Trophoblast cell (in vitro differentiated cells and primary cell): ENCODE measurements around the gene ZFHX3.

Experiments used
- DNase-seq, 2 donors: peaks; one replicate each; pipeline ENCODE4 v3.0.0-alpha.2; 2016
- H2AFZ ChIP-seq: 2 replicates; pipeline ENCODE4 v1.6.1; 2013; ENCODE audit warnings: low read length, moderate library complexity, mild to moderate bottlenecking; ENCODE audit not compliant: insufficient read depth, poor library complexity
- H2AK5ac ChIP-seq: 2 replicates; pipeline ENCODE4 v1.6.1; 2013; ENCODE audit warnings: mild to moderate bottlenecking, low read length
- H2BK120ac ChIP-seq: 2 replicates; pipeline ENCODE4 v1.6.1; 2013; ENCODE audit warnings: low read length, mild to moderate bottlenecking, moderate library complexity; ENCODE audit not compliant: insufficient read depth, poor library complexity
- H2BK12ac ChIP-seq: 2 replicates; pipeline ENCODE4 v1.6.1; 2013; ENCODE audit warnings: mild to moderate bottlenecking, low read length, moderate library complexity
- H2BK5ac ChIP-seq: 2 replicates; pipeline ENCODE4 v1.6.1; 2013; ENCODE audit warnings: low read length, low read depth, moderate library complexity, mild to moderate bottlenecking; ENCODE audit not compliant: poor library complexity
- H3K14ac ChIP-seq: 2 replicates; pipeline ENCODE4 v1.6.1; 2013; ENCODE audit warnings: mild to moderate bottlenecking, low read length
- H3K18ac ChIP-seq: 2 replicates; pipeline ENCODE4 v1.6.1; 2013; ENCODE audit warnings: mild to moderate bottlenecking, low read length
- H3K23ac ChIP-seq: 2 replicates; pipeline ENCODE4 v1.6.1; 2013; ENCODE audit warnings: low read length
- H3K27ac ChIP-seq: 2 replicates; pipeline ENCODE4 v1.5.1; 2013; ENCODE audit warnings: low read depth, mild to moderate bottlenecking, inconsistent platforms, low read length, moderate library complexity
- H3K27me3 ChIP-seq: 2 replicates; pipeline ENCODE4 v1.6.1; 2013; ENCODE audit warnings: inconsistent platforms, mild to moderate bottlenecking, low read length, moderate library complexity; ENCODE audit not compliant: insufficient read depth
- H3K36me3 ChIP-seq, 2 experiments: 1 replicate in 1 of 2; 2 replicates in 1 of 2; pipeline ENCODE4 v1.6.1; 2013; ENCODE audit warnings: low read length in 2 of 2, mild to moderate bottlenecking in 2 of 2, moderate library complexity in 1 of 2; ENCODE audit not compliant: insufficient read depth in 2 of 2, control insufficient read depth in 1 of 2
- H3K4ac ChIP-seq: 2 replicates; pipeline ENCODE4 v1.6.1; 2013; ENCODE audit warnings: low read depth, mild to moderate bottlenecking, low read length, moderate library complexity
- H3K4me1 ChIP-seq, 2 experiments: 1 replicate in 1 of 2; 2 replicates in 1 of 2; pipeline ENCODE4 v1.6.1; 2013; ENCODE audit warnings: low read length in 2 of 2, mild to moderate bottlenecking in 2 of 2, moderate library complexity in 1 of 2; ENCODE audit not compliant: insufficient read depth in 2 of 2, control insufficient read depth in 1 of 2
- H3K4me2 ChIP-seq: 2 replicates; pipeline ENCODE4 v1.6.1; 2013; ENCODE audit warnings: inconsistent platforms, mild to moderate bottlenecking, low read length, moderate library complexity
- H3K4me3 ChIP-seq: 2 replicates; pipeline ENCODE4 v1.5.1; 2013; ENCODE audit warnings: mild to moderate bottlenecking, low read depth, low read length, inconsistent platforms
- H3K79me1 ChIP-seq: one replicate; pipeline ENCODE4 v1.6.1; 2013; ENCODE audit warnings: low read length
- H3K79me2 ChIP-seq: 2 replicates; pipeline ENCODE4 v1.6.1; 2013; ENCODE audit warnings: low read length, mild to moderate bottlenecking; ENCODE audit not compliant: control insufficient read depth, insufficient read depth, poor library complexity
- H3K9ac ChIP-seq: 2 replicates; pipeline ENCODE4 v1.6.1; 2013; ENCODE audit warnings: mild to moderate bottlenecking, low read length
- H3K9me3 ChIP-seq: 2 replicates; pipeline ENCODE4 v1.6.1; 2013; ENCODE audit warnings: low read depth, mild to moderate bottlenecking, control low read depth, inconsistent platforms, low read length; ENCODE audit not compliant: insufficient read depth
- H4K12ac ChIP-seq: 2 replicates; pipeline ENCODE4 v1.6.1; 2013; ENCODE audit warnings: low read depth, mild to moderate bottlenecking, low read length, moderate library complexity
- H4K8ac ChIP-seq: 2 replicates; pipeline ENCODE4 v1.6.1; 2013; ENCODE audit warnings: low read depth, mild to moderate bottlenecking, low read length, moderate library complexity
- H4K91ac ChIP-seq: one replicate; pipeline ENCODE4 v1.6.1; 2013; ENCODE audit warnings: low read depth, mild to moderate bottlenecking, low read length, moderate library complexity
- WGBS: extraction: QIAGEN DNeasy Blood & Tissue Kit; methylation state at CpG from one replicate; pipeline ENCODE4 v1.1.7; 2013; ENCODE audit warnings: missing lambda C conversion rate; ENCODE audit not compliant: insufficient read length, insufficient coverage; ENCODE audit errors: extremely low coverage; 5-methylcytosine and 5-hydroxymethylcytosine counted together

Gene ZFHX3

DNA sequence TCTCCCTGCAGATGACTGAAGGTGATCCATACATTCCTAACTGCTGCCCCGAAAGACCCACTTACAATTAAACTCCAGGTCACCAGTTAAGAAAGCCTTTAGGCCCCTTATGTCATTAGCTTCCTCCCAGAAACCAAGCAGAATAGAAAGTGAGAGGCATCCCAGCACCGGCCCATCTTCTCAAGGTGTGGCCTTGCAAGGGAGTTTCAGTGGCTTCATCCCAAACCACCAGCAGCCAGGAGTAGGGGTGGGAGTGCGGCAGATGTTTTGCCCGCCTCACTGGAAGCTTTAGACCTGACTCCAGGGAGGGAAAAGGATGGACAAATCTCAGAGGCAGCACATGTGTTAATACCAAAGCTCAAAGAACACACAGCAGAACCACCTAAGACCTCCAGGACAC is 5.1 kb downstream of the ZFHX3 start:
- no CpG with 5 or more reads among the region's 4 CpGs for WGBS
- H3K4me3 ChIP-seq: no peak overlapping the region

DNA sequence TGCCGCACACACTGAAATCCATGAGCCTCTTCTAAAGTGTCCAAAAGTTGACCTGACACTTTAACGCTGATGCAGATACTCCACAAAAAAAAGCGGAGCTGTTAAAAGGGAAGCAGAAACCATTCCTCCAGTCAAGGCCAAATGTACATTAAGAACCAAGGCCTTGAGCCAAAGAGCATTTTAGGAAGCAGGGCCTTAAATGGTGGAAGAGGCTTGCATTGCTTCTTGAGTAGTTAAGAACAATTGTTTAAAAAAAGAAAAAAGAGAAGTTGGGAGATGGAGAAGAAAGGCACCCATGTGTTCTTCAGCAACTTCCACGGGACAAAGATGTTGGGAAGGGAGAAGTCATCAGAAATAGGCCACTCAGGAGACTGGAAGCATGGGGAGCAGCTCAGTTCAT is 6.3 kb downstream of the ZFHX3 start:
- H3K18ac ChIP-seq: no peak overlapping the region
- H3K4ac ChIP-seq: peak overlapping the region; percentile 56
- no peaks in the 10 kb centered on the region for H3K36me3 ChIP-seq
- DNase-seq: no peak
- H4K8ac ChIP-seq: no peak overlapping the region
- peaks cover 15% of the 10 kb centered on the region for H3K79me2 ChIP-seq
- H4K12ac ChIP-seq: no peak overlapping the region
- H3K4me2 ChIP-seq: no peak overlapping the region
- no peak overlapping the region for H3K14ac ChIP-seq
- no peak overlapping the region for H3K9ac ChIP-seq
- H2BK12ac ChIP-seq: no peak overlapping the region
- H3K4me3 ChIP-seq: no peak overlapping the region
- WGBS: no CpG with 5 or more reads among the region's 4 CpGs
- peaks cover 26% of the 10 kb centered on the region for H3K79me1 ChIP-seq
- H3K4me1 ChIP-seq: peaks cover 25 to 42% of the 10 kb centered on the region in 2 experiments
- no peak overlapping the region for H2BK120ac ChIP-seq
- H4K91ac ChIP-seq: no peak overlapping the region
- no peak overlapping the region for H3K27ac ChIP-seq
- no peak overlapping the region for H3K23ac ChIP-seq
- H2BK5ac ChIP-seq: no peak overlapping the region
- H2AFZ ChIP-seq: no peak overlapping the region
- H3K27me3 ChIP-seq: no peaks in the 10 kb centered on the region
- H3K9me3 ChIP-seq: no peaks in the 10 kb centered on the region
- H2AK5ac ChIP-seq: no peak overlapping the region

More for the DNA sequence above, 5.1 kb downstream of the ZFHX3 start:
- Histone ChIP-seq H2BK12ac (peak overlapping the region; percentile 41), H3K9ac (no peak overlapping the region), H4K8ac (peak overlapping the region; percentile 69), H2BK120ac (peak overlapping the region; percentile 44), H3K79me1 (peaks cover 27% of the 10 kb centered on the region), H2BK5ac (peak overlapping the region; percentile 65), H3K27me3 (no peaks in the 10 kb centered on the region), H3K27ac (peak overlapping the region; percentile 71), H3K18ac (peak overlapping the region; percentile 53), H3K79me2 (peaks cover 19% of the 10 kb centered on the region), H3K14ac (peak overlapping the region; percentile 63), H3K4ac (peak overlapping the region; percentile 42), H3K36me3 (no peaks in the 10 kb centered on the region), H4K12ac (no peak overlapping the region), H2AK5ac (peak overlapping the region; percentile 55), H3K4me2 (no peak overlapping the region), H2AFZ (no peak overlapping the region), H3K9me3 (no peaks in the 10 kb centered on the region), H4K91ac (peak overlapping the region; percentile 71), H3K23ac (no peak overlapping the region), H3K4me1 (peaks cover 27 to 42% of the 10 kb centered on the region in 2 experiments)
- DNase-seq: no peak

DNA sequence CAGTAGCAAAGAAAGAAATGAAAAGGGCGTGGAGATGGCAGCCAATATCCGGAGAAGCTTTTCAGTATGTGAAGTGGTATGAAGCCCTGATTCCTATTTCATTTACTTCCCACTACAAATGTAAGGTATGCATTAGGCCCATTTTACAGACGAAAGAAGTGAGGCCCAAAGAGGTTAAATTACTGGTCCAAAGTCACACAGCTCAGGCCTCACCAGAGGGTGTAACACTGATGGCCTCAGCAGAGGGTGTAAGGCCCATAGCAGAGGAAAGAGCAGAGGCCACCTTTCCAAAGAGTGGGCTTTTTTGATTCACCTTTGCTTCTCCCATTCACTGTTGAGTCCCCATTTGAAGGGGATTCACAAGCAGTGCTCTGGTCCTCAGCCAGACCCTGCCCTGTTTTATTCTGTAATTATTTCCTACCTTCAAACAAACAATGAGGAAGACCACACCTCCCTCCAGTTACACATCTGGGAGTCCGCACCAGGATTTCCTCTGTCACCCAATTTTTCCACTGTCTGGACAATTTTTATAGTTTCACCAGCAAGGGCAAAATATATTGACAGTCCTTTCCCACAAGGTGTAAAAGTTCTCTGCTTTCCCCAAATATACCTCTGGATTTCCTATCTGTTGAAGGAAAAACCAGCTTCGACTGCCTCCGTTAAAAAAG is 7.1 kb downstream of the ZFHX3 start:
- Histone ChIP-seq H3K23ac (no peak overlapping the region), H2BK5ac (no peak overlapping the region), H4K91ac (peak overlapping the region; percentile 7), H3K18ac (no peak overlapping the region), H4K12ac (no peak overlapping the region), H2BK12ac (no peak overlapping the region), H3K79me1 (peaks cover 26% of the 10 kb centered on the region), H3K4me1 (peaks cover 27 to 43% of the 10 kb centered on the region in 2 experiments), H3K14ac (no peak overlapping the region), H3K9ac (no peak overlapping the region), H3K36me3 (no peaks in the 10 kb centered on the region), H3K4me2 (no peak overlapping the region), H3K4ac (peak overlapping the region; percentile 31), H2BK120ac (peak overlapping the region; percentile 6), H4K8ac (no peak overlapping the region), H2AFZ (no peak overlapping the region), H3K9me3 (no peaks in the 10 kb centered on the region), H3K4me3 (no peak overlapping the region), H3K27ac (no peak overlapping the region), H3K27me3 (no peaks in the 10 kb centered on the region), H2AK5ac (no peak overlapping the region), H3K79me2 (peaks cover 14% of the 10 kb centered on the region)
- WGBS: no CpG with 5 or more reads among the region's 6 CpGs
- DNase-seq: no peak

DNA sequence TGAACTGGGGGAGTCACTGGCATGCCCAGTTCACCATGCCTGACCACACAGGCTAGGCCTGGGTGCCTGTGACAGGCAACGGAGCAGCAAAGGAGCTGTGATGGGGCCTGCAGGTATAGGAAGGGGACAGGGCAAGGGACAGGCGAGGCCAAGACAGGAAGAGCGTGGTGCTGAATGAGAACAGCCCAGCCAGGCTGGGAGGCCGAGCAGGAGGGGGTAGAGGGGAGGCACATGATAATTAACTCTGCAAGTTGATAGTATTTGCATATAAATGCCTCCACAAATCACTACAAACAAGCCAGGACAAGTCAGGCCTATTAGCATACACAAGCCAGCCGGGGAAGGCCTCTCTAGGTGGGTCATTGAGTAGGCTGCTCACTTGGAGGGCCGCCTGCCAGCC is 7.8 kb downstream of the ZFHX3 start:
- no peak overlapping the region for H3K23ac ChIP-seq
- H3K27ac ChIP-seq: no peak overlapping the region

More for the DNA sequence above, 7.8 kb downstream of the ZFHX3 start:
- no peak overlapping the region for H3K9ac ChIP-seq
- H3K9me3 ChIP-seq: no peaks in the 10 kb centered on the region
- peaks cover 31 to 47% of the 10 kb centered on the region in 2 experiments for H3K4me1 ChIP-seq
- H4K91ac ChIP-seq: peak overlapping the region; percentile 5
- peak overlapping the region; percentile 10 for H3K4ac ChIP-seq
- H2BK120ac ChIP-seq: peak overlapping the region; percentile 38
- H2BK5ac ChIP-seq: peak overlapping the region; percentile 17
- H3K4me2 ChIP-seq: no peak overlapping the region
- WGBS: no CpG with 5 or more reads among the region's 6 CpGs
- H4K12ac ChIP-seq: no peak overlapping the region
- H3K14ac ChIP-seq: peak overlapping the region; percentile 5
- no peaks in the 10 kb centered on the region for H3K36me3 ChIP-seq
- H2AK5ac ChIP-seq: no peak overlapping the region
- DNase-seq: no peak
- no peak overlapping the region for H2AFZ ChIP-seq
- peak overlapping the region; percentile 8 for H3K4me3 ChIP-seq
- H3K79me2 ChIP-seq: peaks cover 17% of the 10 kb centered on the region
- peak overlapping the region; percentile 37 for H2BK12ac ChIP-seq
- H3K18ac ChIP-seq: peak overlapping the region; percentile 8
- H4K8ac ChIP-seq: peak overlapping the region; percentile 15
- no peaks in the 10 kb centered on the region for H3K27me3 ChIP-seq
- peaks cover 28% of the 10 kb centered on the region for H3K79me1 ChIP-seq
